K562 (cell line): ENCODE data around the gene SHANK1. TPM values are rescaled to one million over a fixed set of nuclear protein-coding genes. Genes with fewer than 3 reads are reported as not detected.
A peak's percentile ranks its signal among the peaks of the same experiment; 100 is the strongest.

Source experiments
- ATAC-seq: fragments of 200-7000 bp; cut with Tn5 transposase; 3 replicates; pipeline ENCODE4 v1.9.1; 2020; ENCODE audit warnings: moderate library complexity
- BruUV-seq: library from RNA; stranded (reverse); fragments of 400-500 nt; replicated peaks from 2 replicates; lab custom pipeline; 2021; lab: Mats Ljungman, UMichigan
- CTCF ChIA-PET: fragments of 300-600 bp; formaldehyde crosslinking; extraction: SDS; loops from one replicate; lab custom pipeline; 2021; ENCODE audit warnings: low intra/inter-chr PET ratio; lab: Yijun Ruan, JAX
- POLR2A ChIA-PET: fragments of 300-600, 350-650 bp; sonication (Branson Sonifier 250); formaldehyde crosslinking; extraction: SDS; loops from one replicate; lab custom pipeline; 2021; ENCODE audit warnings: antibody characterized with exemption, inconsistent platforms; lab: Yijun Ruan, JAX
- DNase-seq, 4 experiments: peaks; one replicate each; pipeline versions ENCODE4 v3.0.0 to v3.0.0-alpha.2; 2011 to 2018; ENCODE audit warnings: low spot score in 3 of 4, mixed read lengths in 3 of 4; ENCODE audit errors: extremely low read depth in 1 of 4
- FAIRE-seq: peaks from 2 replicates; lab custom pipeline; 2011; peaks lifted over from hg19 to GRCh38; lab: Jason Lieb, UNC
- H2AFZ ChIP-seq: 2 replicates; pipeline ENCODE4 v1.6.0; 2011; ENCODE audit warnings: low read depth, low read length, control low read depth, inconsistent platforms
- H3K27ac ChIP-seq: fragments of 200-600 bp; 3 replicates; pipeline ENCODE4 v1.8.0; 2011; ENCODE audit warnings: low read depth, mild to moderate bottlenecking, control low read depth, inconsistent platforms, low read length, moderate library complexity, mixed read lengths; ENCODE audit errors: extremely low read depth
- H3K27me3 ChIP-seq, 2 experiments: fragments of 300-600 bp in 1 of 2; 2 replicates in 1 of 2; 3 replicates in 1 of 2; pipeline versions ENCODE4 v1.6.0 to v1.8.0; 2011; ENCODE audit warnings: inconsistent platforms in 2 of 2, low read length in 2 of 2, mild to moderate bottlenecking in 1 of 2, mixed read lengths in 1 of 2, moderate library complexity in 1 of 2; ENCODE audit not compliant: control insufficient read depth in 2 of 2, insufficient read depth in 2 of 2
- H3K36me3 ChIP-seq: fragments of 300-600 bp; 3 replicates; pipeline ENCODE4 v1.8.0; 2011; ENCODE audit warnings: mild to moderate bottlenecking, low read length, inconsistent platforms; ENCODE audit not compliant: control insufficient read depth, insufficient read depth
- H3K4me1 ChIP-seq, 2 experiments: fragments of 200-600 bp in 1 of 2; replicated peaks in 1 of 2; 2 replicates in 1 of 2; 3 replicates in 1 of 2; pipeline versions ENCODE4 v1.5.1 to v1.8.0; 2011; ENCODE audit warnings: inconsistent platforms in 2 of 2, low read length in 2 of 2, mild to moderate bottlenecking in 1 of 2, mixed read lengths in 1 of 2, moderate library complexity in 1 of 2; ENCODE audit not compliant: control insufficient read depth in 2 of 2, insufficient read depth in 2 of 2
- H3K4me2 ChIP-seq: 2 replicates; pipeline ENCODE4 v1.6.1; 2011; ENCODE audit warnings: low read length, control low read depth, inconsistent platforms, mixed read lengths; ENCODE audit not compliant: insufficient read depth
- H3K4me3 ChIP-seq: fragments of 200-600 bp; sonication (generic), shearing (Covaris generic); 2 replicates; pipeline ENCODE4 v1.5.1; 2016; ENCODE audit warnings: control low read depth, inconsistent platforms
- H3K79me2 ChIP-seq: fragments of 200-600 bp; 3 replicates; pipeline ENCODE4 v1.8.0; 2011; ENCODE audit warnings: low read length, inconsistent platforms; ENCODE audit not compliant: control insufficient read depth, insufficient read depth
- H3K9ac ChIP-seq, 2 experiments: 2 replicates each; pipeline versions ENCODE4 v1.6.0 to v1.6.1; 2011; ENCODE audit warnings: low read depth in 2 of 2, low read length in 2 of 2, control low read depth in 1 of 2, inconsistent platforms in 1 of 2, mild to moderate bottlenecking in 1 of 2, mixed read lengths in 1 of 2; ENCODE audit not compliant: insufficient read depth in 1 of 2
- H3K9me1 ChIP-seq: one replicate; pipeline ENCODE4 v1.6.0; 2011; ENCODE audit warnings: inconsistent platforms, mild to moderate bottlenecking, low read length, moderate library complexity; ENCODE audit not compliant: control insufficient read depth, insufficient read depth
- H3K9me3 ChIP-seq: replicated peaks from 2 replicates; pipeline ENCODE4 v1.5.1; 2011; ENCODE audit warnings: low read depth, low read length, inconsistent platforms; ENCODE audit not compliant: control insufficient read depth, insufficient read depth
- H4K20me1 ChIP-seq: replicated peaks from 2 replicates; pipeline ENCODE4 v1.6.1; 2011; ENCODE audit warnings: low read length, inconsistent platforms, mixed read lengths; ENCODE audit not compliant: control insufficient read depth, insufficient read depth
- KAT8 ChIP-seq: fragments of 450-650 bp; IDR thresholded peaks from 2 replicates; pipeline ENCODE4 v1.6.1; 2016; ENCODE audit warnings: low read depth, mild to moderate bottlenecking
- RAD21 ChIP-seq, 2 experiments: fragments of 250-450 bp in 1 of 2; fragments of 450-650 bp in 1 of 2; sonication (Bioruptor Pico) in 1 of 2; formaldehyde crosslinking in 1 of 2; IDR thresholded peaks in 1 of 2; conservative IDR thresholded peaks in 1 of 2; 2 replicates each; pipeline versions ENCODE4 v1.4.0 to v1.8.0; 2020 to 2022; ENCODE audit warnings: mild to moderate bottlenecking in 2 of 2, moderate library complexity in 1 of 2
- RB1 ChIP-seq: fragments of 450-650 bp; IDR thresholded peaks from 2 replicates; pipeline ENCODE4 v1.6.1; 2017; ENCODE audit warnings: low read depth, mild to moderate bottlenecking
- TSC22D4 ChIP-seq: fragments of 450-650 bp; IDR thresholded peaks from 2 replicates; pipeline ENCODE4 v1.6.1; 2016; ENCODE audit warnings: missing genetic modification characterization, missing biosample characterization, control low read depth
- ZNF384 ChIP-seq: IDR thresholded peaks from 2 replicates; pipeline ENCODE4 v1.6.1; 2012; ENCODE audit warnings: low read depth, low read length, improper control_type of control experiment
- WGBS: fragments of 100-300 bp; shearing (Covaris generic); methylation state at CpG from one replicate; pipeline ENCODE4 v1.1.6; 2016; ENCODE audit warnings: low coverage, mixed read lengths; ENCODE audit not compliant: insufficient coverage; ENCODE audit errors: missing lambda C conversion rate; 5-methylcytosine and 5-hydroxymethylcytosine counted together
- in situ Hi-C: fragments of 300-500 bp; cut with MboI; formaldehyde crosslinking; loops from 4 replicates; pipeline ENCODE4 v1.15.0; 2018; ENCODE audit warnings: inconsistent platforms, mixed read lengths
- intact Hi-C: fragments of 100-400 bp; cut with micrococcal nuclease; formaldehyde crosslinking; loops from 2 replicates; pipeline ENCODE4 v1.14.2; 2022
- polyA plus RNA-seq, 8 experiments: library from polyadenylated mRNA; depleted of rRNA in 4 of 8; stranded (reverse) in 5 of 8; unstranded in 3 of 8; fragments of >200 nt; fragmentation: Nextera tagmentation in 2 of 8; fragmentation: Illumina TruSeq in 1 of 8; extraction: Ambion mirVana in 2 of 8; extraction: Trizol in 1 of 8; gene quantifications; 2 replicates each; pipeline versions ENCODE4 v1.2.1 to v1.2.3, GENCODE V29; 2011 to 2014; ENCODE audit warnings: inconsistent platforms in 1 of 8, missing spikeins in 1 of 8
- total RNA-seq, 7 experiments: library from RNA; depleted of rRNA in 6 of 7; stranded (reverse); fragments of >200 nt in 6 of 7; fragmentation: Illumina TruSeq in 2 of 7; extraction: Trizol in 2 of 7; gene quantifications; 2 replicates each; pipeline versions ENCODE4 v1.2.1 to v1.2.3, GENCODE V29; 2011 to 2021; ENCODE audit warnings: low replicate concordance in 1 of 7
- TF ChIP-seq, protein P1 (sequence below): fragments of 250-450 bp; sonication (Bioruptor Pico); IDR thresholded peaks from 2 replicates; pipeline ENCODE4 v1.8.0; 2022; ENCODE audit warnings: inconsistent platforms, mild to moderate bottlenecking, moderate library complexity, borderline replicate concordance
- TF ChIP-seq, protein P2 (sequence below): fragments of 450-650 bp; IDR thresholded peaks from 2 replicates; pipeline ENCODE4 v1.6.1; 2016
- TF ChIP-seq, protein P3 (sequence below), 2 experiments: fragments of 450-650 bp; formaldehyde crosslinking in 1 of 2; IDR thresholded peaks; 2 replicates each; pipeline versions ENCODE4 v1.4.0 to v1.6.1; 2014 to 2020; ENCODE audit warnings: mild to moderate bottlenecking in 2 of 2, borderline replicate concordance in 1 of 2, low read depth in 1 of 2

Gene SHANK1
- total and polyA plus RNA-seq, 9 of the 15 experiments (the other 6 are each of a cell fraction or from before 2014, with no cell fraction given) = 0.33 to 1.3 (median 0.55) TPM; not detected in 2

DNA sequence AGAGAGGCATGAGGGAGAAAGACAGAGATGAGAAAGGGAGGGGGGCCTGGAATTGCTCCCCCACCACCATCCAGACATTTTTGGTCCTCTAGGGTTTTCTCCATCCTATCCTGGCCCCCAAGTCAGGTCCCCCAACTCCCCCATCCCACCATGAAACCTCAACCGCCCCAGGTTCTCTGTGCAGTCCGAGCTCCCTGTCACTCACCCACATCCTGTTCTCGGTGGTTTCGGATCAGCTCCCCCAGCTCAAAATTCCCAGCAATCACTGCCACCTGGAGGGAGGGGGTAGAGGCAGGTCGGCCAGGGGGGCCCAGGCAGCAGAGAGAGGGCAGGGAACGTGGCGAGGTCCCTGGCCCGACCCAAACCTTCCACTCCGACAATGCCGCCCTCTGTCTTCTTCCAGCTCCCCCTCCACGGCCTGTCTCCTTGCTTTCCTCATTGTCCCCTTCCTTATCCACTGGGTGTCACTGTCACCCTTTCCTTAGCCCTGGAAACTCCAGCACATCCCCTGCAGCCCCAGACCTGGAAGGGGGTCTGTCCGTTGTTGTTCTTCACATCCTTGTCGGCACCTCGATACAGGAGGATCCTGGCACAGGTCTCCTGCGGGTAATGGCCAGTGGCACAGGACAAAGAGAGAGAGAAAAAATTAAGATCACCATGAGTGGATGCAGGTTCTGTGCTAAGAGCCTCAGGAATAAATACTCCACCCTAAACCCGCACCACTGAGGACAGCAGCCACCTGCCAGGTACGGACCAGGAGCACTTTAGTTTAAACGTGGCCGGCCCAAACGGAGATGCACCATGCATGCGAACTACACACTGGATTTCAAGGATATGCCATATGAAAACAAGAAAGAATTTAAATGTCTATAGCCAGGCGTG lies 15.4 kb downstream of the SHANK1 start:
- Histone ChIP-seq H3K4me2 (peak overlapping the region; percentile 32; the same call in 1 of the 2 replicates), H3K4me3 (no peak overlapping the region), H3K9ac (0 out of 4 replicates have a peak overlapping the region, but pooled peaks of 1 of the 2 experiments have one; percentile 13), H3K9me3 (no peaks in the 10 kb centered on the region), H3K36me3 (no peaks in the 10 kb centered on the region), H3K4me1 (peaks cover 0 to 14% of the 10 kb centered on the region in 2 experiments; a peak in 2 of 5 replicates), H3K79me2 (no peaks in the 10 kb centered on the region), H3K27ac (no peak overlapping the region), H3K27me3 (peaks cover 25 to 49% of the 10 kb centered on the region in 2 experiments; a peak in 4 of 5 replicates), H4K20me1 (no peaks in the 10 kb centered on the region; the same call in none of the 2 replicates), H2AFZ (no peak overlapping the region), H3K9me1 (no peaks in the 10 kb centered on the region)
- ChIA-PET CTCF (interaction anchor here (0.6 to 6.0 kb wide), 5 partner anchors 80 to 393 kb away, joined by 3 to 61 read pairs (median 3); no protein-coding TSS in a partner anchor), POLR2A (interaction anchor here (0.6 to 1.0 kb wide), 3 partner anchors 71 to 90 kb away, joined by 3 to 4 read pairs (median 3); no protein-coding TSS in a partner anchor)
- 3% methylated on average over 22 of the region's 22 CpGs for WGBS
- BruUV-seq = no TSS peak
- in situ Hi-C loops (loop anchor here (10.0 kb wide), 1 partner anchor 391 kb away; no protein-coding TSS in a partner anchor), intact Hi-C loops (loop anchor here (1.0 to 10.0 kb wide), 3 partner anchors 167 to 218 kb away; no protein-coding TSS in a partner anchor)
- ATAC-seq (peak; percentile 84), DNase-seq (peak in 3 of 4 experiments; percentile 34 to 72 (median 67)), FAIRE-seq (peak; percentile 90)
- no peak for TF ChIP-seq ZNF384
- no peak for TF ChIP-seq KAT8
- 0 out of 2 replicates have a peak, but pooled peaks have one; percentile 24 for TF ChIP-seq RB1
- no peak for TF ChIP-seq TSC22D4 (tag)
- peak; percentile 69 to 91 for TF ChIP-seq RAD21 (CRISPR knock-in tag; conservative IDR thresholded peaks at IDR 0.05 in 1 of 2, IDR thresholded peaks at IDR 0.05 in 1 of 2)
- TF ChIP-seq, protein P1, sequence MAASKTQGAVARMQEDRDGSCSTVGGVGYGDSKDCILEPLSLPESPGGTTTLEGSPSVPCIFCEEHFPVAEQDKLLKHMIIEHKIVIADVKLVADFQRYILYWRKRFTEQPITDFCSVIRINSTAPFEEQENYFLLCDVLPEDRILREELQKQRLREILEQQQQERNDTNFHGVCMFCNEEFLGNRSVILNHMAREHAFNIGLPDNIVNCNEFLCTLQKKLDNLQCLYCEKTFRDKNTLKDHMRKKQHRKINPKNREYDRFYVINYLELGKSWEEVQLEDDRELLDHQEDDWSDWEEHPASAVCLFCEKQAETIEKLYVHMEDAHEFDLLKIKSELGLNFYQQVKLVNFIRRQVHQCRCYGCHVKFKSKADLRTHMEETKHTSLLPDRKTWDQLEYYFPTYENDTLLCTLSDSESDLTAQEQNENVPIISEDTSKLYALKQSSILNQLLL (CRISPR knock-in tag) = no peak
- TF ChIP-seq, protein P2, sequence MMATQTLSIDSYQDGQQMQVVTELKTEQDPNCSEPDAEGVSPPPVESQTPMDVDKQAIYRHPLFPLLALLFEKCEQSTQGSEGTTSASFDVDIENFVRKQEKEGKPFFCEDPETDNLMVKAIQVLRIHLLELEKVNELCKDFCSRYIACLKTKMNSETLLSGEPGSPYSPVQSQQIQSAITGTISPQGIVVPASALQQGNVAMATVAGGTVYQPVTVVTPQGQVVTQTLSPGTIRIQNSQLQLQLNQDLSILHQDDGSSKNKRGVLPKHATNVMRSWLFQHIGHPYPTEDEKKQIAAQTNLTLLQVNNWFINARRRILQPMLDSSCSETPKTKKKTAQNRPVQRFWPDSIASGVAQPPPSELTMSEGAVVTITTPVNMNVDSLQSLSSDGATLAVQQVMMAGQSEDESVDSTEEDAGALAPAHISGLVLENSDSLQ = peak; percentile 68
- TF ChIP-seq, protein P3, sequence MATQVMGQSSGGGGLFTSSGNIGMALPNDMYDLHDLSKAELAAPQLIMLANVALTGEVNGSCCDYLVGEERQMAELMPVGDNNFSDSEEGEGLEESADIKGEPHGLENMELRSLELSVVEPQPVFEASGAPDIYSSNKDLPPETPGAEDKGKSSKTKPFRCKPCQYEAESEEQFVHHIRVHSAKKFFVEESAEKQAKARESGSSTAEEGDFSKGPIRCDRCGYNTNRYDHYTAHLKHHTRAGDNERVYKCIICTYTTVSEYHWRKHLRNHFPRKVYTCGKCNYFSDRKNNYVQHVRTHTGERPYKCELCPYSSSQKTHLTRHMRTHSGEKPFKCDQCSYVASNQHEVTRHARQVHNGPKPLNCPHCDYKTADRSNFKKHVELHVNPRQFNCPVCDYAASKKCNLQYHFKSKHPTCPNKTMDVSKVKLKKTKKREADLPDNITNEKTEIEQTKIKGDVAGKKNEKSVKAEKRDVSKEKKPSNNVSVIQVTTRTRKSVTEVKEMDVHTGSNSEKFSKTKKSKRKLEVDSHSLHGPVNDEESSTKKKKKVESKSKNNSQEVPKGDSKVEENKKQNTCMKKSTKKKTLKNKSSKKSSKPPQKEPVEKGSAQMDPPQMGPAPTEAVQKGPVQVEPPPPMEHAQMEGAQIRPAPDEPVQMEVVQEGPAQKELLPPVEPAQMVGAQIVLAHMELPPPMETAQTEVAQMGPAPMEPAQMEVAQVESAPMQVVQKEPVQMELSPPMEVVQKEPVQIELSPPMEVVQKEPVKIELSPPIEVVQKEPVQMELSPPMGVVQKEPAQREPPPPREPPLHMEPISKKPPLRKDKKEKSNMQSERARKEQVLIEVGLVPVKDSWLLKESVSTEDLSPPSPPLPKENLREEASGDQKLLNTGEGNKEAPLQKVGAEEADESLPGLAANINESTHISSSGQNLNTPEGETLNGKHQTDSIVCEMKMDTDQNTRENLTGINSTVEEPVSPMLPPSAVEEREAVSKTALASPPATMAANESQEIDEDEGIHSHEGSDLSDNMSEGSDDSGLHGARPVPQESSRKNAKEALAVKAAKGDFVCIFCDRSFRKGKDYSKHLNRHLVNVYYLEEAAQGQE (IDR thresholded peaks at IDR 0.05; ENCODE audit: borderline replicate concordance) = peak; percentile 79
- TF ChIP-seq, protein P3 (CRISPR knock-in tag; IDR thresholded peaks at IDR 0.05; ENCODE audit: low read depth) = no peak
